ENCODE data around the gene GSTM2.

The GSTM2 gene

DNA sequence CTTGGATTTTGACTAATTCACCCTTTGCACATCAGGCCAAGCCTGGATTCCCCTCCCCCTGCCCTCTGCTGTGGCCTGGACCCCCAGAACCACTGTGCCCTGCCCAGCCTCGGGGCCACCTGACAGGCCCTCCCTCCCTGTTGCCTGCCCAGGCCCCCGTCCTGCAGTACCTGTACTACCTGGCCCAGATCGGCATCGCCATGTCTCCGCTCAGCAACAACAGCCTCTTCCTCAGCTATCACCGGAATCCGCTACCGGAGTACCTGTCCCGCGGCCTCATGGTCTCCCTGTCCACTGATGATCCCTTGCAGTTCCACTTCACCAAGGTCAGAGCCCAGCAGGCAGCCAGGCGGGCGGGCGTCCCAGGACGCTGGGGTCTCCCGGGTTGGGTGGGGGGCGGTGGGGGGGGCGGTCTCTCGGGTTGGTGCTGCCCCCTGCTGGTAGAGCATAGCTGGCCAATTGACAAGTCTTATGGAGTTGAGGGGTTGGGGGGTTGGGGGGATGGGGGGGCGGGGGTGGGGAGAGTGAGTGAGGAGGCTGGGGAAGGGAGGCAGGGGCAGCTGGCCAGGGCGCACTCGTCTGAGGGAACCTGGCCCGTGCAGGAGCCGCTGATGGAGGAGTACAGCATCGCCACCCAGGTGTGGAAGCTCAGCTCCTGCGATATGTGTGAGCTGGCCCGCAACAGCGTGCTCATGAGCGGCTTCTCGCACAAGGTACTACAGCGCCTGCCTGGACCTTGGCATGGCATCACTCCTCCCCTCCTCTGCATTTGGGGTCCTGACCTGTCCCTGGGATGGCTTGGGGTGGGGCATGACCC lies 37.6 kb upstream of the GSTM2 start:
- no peaks in the 10 kb centered on the region for H3K9me3 ChIP-seq (ENCODE audit: control insufficient read depth, low read length)

DNA sequence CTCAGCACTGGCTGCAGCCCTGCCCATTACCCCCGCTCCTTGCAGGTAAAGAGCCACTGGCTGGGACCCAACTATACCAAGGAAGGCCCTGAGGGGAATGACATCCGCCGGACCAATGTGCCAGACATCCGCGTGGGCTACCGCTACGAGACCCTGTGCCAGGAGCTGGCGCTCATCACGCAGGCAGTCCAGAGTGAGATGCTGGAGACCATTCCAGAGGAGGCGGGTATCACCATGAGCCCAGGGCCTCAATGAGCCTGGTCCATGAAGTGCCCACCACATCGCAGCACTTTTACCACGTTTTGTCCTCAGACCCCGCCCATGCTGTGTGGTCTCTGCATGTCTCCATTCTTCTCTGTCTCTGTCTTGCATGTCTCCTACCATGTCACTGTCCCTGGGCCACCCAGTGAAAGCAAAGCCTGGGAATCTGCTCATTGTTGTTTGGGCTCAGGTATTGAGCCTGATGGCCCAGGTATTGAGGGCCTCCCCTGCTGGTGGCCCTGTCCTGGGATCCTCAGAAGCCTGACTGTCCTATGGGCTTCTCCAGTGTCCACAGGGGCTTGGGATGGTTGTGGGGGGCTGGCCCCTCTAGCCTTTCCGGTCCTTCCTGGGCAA lies 36.9 kb upstream of the GSTM2 start:
- TF ChIP-seq, protein P1, sequence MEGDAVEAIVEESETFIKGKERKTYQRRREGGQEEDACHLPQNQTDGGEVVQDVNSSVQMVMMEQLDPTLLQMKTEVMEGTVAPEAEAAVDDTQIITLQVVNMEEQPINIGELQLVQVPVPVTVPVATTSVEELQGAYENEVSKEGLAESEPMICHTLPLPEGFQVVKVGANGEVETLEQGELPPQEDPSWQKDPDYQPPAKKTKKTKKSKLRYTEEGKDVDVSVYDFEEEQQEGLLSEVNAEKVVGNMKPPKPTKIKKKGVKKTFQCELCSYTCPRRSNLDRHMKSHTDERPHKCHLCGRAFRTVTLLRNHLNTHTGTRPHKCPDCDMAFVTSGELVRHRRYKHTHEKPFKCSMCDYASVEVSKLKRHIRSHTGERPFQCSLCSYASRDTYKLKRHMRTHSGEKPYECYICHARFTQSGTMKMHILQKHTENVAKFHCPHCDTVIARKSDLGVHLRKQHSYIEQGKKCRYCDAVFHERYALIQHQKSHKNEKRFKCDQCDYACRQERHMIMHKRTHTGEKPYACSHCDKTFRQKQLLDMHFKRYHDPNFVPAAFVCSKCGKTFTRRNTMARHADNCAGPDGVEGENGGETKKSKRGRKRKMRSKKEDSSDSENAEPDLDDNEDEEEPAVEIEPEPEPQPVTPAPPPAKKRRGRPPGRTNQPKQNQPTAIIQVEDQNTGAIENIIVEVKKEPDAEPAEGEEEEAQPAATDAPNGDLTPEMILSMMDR (IDR thresholded peaks at IDR 0.05): no peak
- H3K4me1 ChIP-seq: peaks cover 6% of the 10 kb centered on the region
- no peaks in the 10 kb centered on the region for H3K79me2 ChIP-seq
- no peak overlapping the region for H2AFZ ChIP-seq
- no peak overlapping the region for H3K4me2 ChIP-seq (ENCODE audit: low read length)
- no peak overlapping the region for H3K27ac ChIP-seq
- H3K36me3 ChIP-seq (ENCODE audit: control insufficient read depth, insufficient read depth, low read length): no peaks in the 10 kb centered on the region
- H3K9ac ChIP-seq: no peak overlapping the region
- no peak overlapping the region for H3K4me3 ChIP-seq (ENCODE audit: low read depth, low read length)
- H3K9me3 ChIP-seq (ENCODE audit: control insufficient read depth, low read length): no peaks in the 10 kb centered on the region
- no peaks in the 10 kb centered on the region for H3K27me3 ChIP-seq (ENCODE audit: control insufficient read depth, insufficient read depth, low read length)

More for the DNA sequence above, 37.6 kb upstream of the GSTM2 start:
- Histone ChIP-seq H3K27ac (no peak overlapping the region), H3K79me2 (no peaks in the 10 kb centered on the region), H3K9ac (no peak overlapping the region), H2AFZ (no peak overlapping the region), H3K27me3 (ENCODE audit: control insufficient read depth, insufficient read depth, low read length) (no peaks in the 10 kb centered on the region), H3K4me1 (peaks cover 5% of the 10 kb centered on the region), H3K36me3 (ENCODE audit: control insufficient read depth, insufficient read depth, low read length) (no peaks in the 10 kb centered on the region), H3K4me2 (ENCODE audit: low read length) (no peak overlapping the region), H3K4me3 (ENCODE audit: low read depth, low read length) (no peak overlapping the region)
- TF ChIP-seq, protein P1 (IDR thresholded peaks at IDR 0.05): no peak

DNA sequence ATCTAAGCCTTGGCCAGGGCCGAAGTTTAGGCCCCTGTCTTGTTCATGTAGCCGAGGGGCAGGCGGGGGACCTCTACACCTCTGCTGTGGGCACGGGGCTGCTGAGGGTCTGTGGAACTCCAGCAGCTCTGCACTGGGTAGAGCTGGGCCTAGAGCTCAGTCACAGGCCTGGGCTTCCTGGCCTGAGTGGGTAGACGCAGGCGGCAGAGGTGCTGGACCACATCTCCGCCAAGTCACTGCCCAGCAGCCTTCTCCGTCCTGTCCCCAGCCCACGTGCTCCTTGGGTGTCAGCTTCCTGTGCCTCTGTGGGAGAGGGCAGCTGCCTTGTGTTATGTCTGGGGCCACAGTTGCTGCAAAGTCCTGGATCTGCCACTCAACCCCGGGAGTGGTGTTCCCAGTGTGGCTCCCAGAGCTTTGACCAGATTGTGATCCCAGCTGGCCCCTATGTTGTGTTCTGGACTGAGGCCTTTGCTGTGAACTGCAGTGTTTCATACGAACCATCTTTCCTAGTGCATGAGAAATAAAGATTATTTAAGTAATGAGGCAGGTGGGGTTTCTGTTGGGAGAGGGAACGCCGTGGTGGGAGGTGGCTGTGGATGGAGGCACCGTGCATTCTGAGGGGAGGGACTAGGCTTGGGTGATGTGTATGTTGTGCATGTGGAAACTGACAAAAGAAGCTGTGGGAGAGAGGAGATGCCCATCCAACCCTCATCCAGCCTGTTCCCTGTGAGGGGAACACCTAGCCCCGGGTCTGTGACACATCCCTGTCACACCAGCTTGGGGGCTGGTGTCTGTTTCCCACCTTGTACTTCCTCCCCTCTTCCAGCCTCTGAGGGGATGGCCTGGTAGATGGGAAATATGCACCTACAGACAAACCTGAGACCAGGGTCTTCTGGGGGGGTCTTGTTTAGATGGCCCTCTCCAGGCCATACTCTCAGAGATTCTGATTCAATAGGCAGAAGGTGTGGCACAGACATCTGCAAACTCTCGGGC lies 36.0 kb upstream of the GSTM2 start:
- no peaks in the 10 kb centered on the region for H3K9me3 ChIP-seq (ENCODE audit: control insufficient read depth, low read length)
- no peaks in the 10 kb centered on the region for H3K27me3 ChIP-seq (ENCODE audit: control insufficient read depth, insufficient read depth, low read length)
- H3K36me3 ChIP-seq (ENCODE audit: control insufficient read depth, insufficient read depth, low read length): no peaks in the 10 kb centered on the region
- H2AFZ ChIP-seq: no peak overlapping the region
- no peak overlapping the region for H3K27ac ChIP-seq
- no peaks in the 10 kb centered on the region for H3K79me2 ChIP-seq
- no peak overlapping the region for H3K9ac ChIP-seq
- H3K4me2 ChIP-seq (ENCODE audit: low read length): no peak overlapping the region
- H3K4me1 ChIP-seq: peaks cover 8% of the 10 kb centered on the region
- TF ChIP-seq, protein P1 (IDR thresholded peaks at IDR 0.05): no peak
- no peak overlapping the region for H3K4me3 ChIP-seq (ENCODE audit: low read depth, low read length)

DNA sequence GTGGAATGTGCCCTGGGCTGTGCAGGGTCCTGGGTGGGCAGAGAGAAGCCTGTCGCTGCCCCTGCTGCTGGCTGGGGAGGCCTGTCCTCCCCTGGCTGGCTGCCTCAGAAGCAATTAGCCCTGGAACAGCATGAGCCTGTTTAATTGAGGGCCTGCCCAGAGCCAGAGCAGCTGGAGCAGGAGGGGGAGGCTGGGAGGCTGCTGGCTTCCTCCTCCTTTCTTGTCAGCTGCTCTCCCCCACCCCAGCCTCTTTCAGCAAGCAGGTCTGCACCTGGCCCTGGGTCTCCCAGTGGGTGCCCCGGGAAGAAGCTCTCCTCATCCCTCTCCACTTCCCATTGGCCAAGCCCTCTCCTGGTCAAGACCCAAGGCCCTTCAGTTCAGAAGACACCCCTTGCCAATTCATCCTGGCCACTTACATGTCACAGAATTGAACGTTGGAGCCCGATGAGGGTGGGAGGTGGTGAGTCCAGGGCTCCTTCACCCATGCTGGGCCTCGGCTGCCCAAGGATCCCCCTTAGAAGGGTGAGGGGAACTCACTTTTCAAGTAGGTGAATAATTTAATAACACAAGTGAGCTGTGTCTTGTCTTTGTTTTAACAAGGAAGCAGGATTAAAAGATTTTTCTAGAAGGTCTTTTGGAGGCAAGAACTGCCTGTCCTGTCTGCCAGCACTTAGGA lies 35.0 kb upstream of the GSTM2 start:
- Histone ChIP-seq H3K27ac (no peak overlapping the region), H3K9ac (no peak overlapping the region), H3K79me2 (no peaks in the 10 kb centered on the region), H2AFZ (no peak overlapping the region), H3K9me3 (ENCODE audit: control insufficient read depth, low read length) (no peaks in the 10 kb centered on the region), H3K27me3 (ENCODE audit: control insufficient read depth, insufficient read depth, low read length) (no peaks in the 10 kb centered on the region), H3K4me1 (peaks cover 8% of the 10 kb centered on the region), H3K36me3 (ENCODE audit: control insufficient read depth, insufficient read depth, low read length) (no peaks in the 10 kb centered on the region), H3K4me3 (ENCODE audit: low read depth, low read length) (no peak overlapping the region), H3K4me2 (ENCODE audit: low read length) (no peak overlapping the region)
- TF ChIP-seq, protein P1 (IDR thresholded peaks at IDR 0.05): no peak

All from parathyroid adenoma (tissue), 2 donors.